GM18517 (cell line): ENCODE data around the gene VPS26B.
"Not testable (repeated sequence)": the region's sequence is repeated elsewhere in the genome, so short reads cannot be mapped to it uniquely, and the experiment has no call there.

ENCODE experiments used
- ATAC-seq: cut with Tn5 transposase; IDR thresholded peaks from one replicate; pipeline ENCODE4 v1.9.1; 2021; ENCODE audit warnings: mild to moderate bottlenecking, moderate library complexity; ENCODE audit not compliant: unreplicated experiment

Gene VPS26B

DNA sequence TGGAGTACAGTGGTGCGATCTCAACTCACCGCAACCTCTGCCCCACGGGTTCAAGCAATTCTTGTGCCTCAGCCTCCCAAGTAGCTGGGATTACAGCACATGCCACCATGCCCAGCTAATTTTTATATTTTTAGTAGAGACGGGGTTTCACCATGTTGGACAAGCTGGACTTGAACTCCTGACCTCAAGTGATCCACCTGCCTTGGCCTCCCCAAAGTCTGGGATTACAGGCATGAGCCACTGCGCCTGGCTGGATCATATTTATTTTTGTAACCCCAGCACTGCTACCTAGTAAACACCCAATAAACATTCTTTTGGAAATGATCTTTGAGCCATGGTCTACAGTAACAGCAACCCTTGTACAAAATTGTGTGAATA is 30.7 kb downstream of the VPS26B start:
- not testable (repeated sequence) for ATAC-seq

GRCh38 chr11:134257101-134257500 is 32.6 kb downstream of the VPS26B start:
- no peak for ATAC-seq

- ATAC-seq = no peak
Measured at GRCh38 chr11:134258577-134258976, 34.1 kb downstream of the VPS26B start.

DNA sequence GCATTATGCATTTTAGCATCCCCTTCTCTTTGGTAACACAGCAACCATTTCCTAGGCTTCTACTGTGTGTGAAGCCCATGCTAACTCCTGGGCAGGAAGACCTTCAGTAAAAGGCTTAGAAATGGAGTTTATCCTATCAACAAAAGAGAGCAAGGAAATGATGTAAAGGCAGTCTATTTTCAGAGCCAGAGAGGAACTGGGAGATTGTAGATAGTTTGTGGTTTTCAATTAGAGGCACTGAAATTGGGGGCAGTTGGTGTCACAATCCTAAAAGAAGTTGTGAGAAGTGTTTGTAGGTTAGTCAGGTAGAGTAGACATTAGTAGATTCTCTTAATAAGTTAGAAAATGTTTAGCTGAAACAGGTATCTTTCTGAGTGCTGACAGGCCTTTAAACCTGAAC is 36.0 kb downstream of the VPS26B start:
- no peak for ATAC-seq

DNA sequence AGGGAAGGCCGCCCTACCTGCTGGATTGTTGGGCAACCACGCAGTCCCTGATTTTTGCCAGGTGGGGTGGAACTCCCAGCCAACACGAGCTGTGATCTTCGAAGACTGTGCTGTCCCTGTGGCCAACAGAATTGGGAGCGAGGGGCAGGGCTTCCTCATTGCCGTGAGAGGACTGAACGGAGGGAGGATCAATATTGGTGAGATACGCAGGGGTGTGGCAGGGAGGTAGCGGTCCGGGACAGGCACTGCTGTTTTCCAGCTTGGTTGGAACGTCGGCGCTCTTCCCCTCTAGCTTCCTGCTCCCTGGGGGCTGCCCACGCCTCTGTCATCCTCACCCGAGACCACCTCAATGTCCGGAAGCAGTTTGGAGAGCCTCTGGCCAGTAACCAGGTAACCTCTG is 36.5 kb downstream of the VPS26B start:
- no peak for ATAC-seq

GRCh38 chr11:134261626-134262488 is 37.4 kb downstream of the VPS26B start:
- no peak for ATAC-seq

DNA sequence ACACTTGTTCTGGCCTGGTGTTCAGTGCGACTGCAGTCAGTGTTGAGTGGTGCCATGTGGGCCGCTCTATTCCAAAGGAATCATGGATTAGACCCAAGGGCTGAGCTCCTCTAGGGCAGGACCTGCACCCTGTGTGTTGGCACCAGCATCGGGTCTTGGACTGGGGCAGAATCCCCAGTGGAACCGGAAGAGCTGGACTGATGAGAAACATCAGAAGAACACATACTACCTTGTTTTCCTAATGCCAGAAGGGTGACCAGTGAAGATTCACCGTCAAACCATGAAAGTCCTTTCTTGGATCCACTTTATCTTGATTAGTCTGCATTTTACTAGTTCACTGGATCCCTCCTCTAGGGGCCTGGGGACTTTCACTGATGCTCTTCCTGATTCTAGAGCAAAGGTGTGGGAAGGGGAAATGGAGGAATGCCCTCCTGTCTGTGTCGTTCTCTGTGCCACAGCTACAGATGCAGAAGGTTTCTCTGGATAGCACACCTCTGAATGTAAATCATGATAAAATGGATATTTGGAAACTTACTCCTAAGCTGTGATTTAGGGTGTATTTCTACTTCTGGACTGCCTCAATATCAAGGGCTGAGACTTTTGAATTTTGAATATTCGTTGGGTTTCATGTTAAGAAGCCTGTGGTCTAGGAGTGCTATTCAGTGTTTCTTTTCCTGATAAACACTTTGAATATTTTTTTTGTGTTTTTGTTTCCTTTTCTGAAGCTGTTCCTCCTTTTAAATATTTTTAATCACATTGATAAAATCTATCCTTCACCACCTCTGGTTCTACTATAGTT is 40.7 kb downstream of the VPS26B start:
- no peak for ATAC-seq

DNA sequence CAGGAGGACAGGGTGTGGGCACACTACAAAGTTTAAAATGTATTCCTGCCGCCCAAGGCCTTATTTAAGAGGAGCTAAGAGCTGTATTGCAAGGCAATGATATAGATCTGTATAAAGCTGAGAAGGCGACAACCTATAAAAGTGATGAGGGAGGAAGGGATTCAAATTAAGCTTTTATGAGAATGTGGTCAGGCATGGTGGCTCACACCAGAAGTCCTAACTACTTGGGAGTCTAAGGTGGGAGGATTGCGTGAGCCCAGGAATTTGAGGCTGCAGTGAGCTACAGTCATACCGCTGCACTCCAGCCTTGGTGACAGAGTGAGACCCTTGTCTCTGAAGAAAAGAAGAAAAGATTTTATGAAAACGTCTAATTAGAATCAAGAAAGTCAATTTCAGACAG is 42.0 kb downstream of the VPS26B start:
- ATAC-seq = no peak

GRCh38 chr11:134266841-134267251 is 42.4 kb downstream of the VPS26B start:
- no peak for ATAC-seq

- ATAC-seq = no peak
Measured at GRCh38 chr11:134267461-134267860, 43.0 kb downstream of the VPS26B start.

- no peak for ATAC-seq
Measured at GRCh38 chr11:134267966-134268365, 43.5 kb downstream of the VPS26B start.

DNA sequence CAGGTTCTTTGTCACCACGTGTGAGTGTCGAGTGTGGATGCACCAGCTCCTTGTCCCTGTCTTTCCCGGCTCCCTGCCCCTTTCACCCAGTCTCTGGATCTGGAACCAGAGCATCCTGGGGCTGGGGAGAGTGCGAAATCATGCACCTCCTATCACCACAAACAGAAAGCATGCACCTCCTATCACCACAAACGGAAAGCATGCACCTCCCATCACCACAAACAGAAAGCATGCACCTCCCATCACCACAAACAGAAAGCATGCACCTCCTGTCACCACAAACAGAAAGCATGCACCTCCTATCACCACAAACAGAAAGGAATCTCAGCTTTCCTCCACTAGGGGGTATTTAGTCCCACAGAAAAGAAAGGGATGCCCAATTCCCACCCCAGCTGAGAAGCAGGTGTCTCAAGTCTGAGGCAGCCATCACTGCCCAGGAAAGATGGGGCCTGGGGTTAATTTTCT is 45.8 kb downstream of the VPS26B start:
- ATAC-seq = no peak

GRCh38 chr11:134271978-134272377 is 47.5 kb downstream of the VPS26B start:
- no peak for ATAC-seq

DNA sequence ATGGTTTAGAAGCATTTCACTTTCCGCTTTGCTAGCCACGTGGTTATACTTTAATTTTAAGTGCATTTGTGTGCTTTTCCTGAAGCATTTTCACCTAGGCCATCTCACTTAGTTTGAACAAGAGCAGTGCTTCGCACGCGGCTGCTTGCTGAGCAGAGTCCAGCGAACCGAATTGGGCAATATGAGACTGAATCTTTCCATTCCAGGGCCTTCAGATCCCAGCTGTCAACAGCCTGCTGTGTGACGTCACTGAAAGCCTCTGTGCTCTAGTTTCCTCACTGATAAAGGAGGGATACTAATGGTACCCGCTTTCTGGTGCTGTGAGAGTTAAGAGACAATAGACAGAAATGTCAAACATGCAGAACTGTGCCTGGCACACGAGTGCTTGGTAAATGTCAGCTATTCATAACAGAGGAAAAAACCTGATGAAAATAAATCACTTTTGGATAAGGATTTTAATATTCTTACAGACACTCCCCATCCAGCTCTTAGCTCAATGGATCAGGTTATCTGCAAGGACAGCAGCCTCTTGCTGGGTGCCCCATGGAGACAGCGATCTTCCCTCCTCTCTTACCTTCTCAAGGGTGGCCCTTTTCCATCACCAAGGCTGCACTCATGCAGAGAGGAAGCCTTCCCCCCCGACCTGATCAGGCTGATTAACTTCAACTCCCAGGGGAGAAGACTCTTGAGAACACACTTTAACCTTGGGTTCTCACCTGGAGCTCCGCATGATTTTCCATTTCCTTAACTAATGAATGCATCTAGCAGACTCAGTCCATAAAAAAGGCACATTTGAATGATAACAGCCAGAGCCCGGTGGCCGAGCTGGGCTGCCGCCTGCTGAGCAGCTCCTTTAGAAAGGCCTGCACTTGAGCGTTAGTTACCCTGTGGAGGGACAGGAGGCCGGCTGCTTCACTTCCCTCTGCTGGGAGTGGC is 48.2 kb downstream of the VPS26B start:
- ATAC-seq = no peak

DNA sequence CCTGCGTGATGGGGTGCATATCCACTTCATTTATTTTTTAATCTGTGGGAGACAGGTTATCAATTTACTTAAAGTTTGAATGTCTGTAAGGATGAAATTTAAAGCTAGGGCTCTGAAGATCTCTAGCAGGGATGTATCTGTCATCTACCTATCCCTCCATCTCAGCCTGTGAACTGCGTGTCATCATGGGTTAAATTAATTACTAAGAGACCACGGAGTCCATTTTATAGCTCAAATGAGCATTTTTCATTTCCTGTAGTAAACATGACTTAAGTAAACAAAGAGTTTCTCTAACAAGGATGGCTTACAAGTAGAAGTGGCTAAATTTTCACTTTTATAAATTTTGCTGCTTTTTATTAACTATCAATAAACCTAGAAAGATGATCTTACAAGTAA is 48.8 kb downstream of the VPS26B start:
- ATAC-seq = no peak

- ATAC-seq = no peak
Measured at GRCh38 chr11:134275188-134275533, 50.7 kb downstream of the VPS26B start.

GRCh38 chr11:134275534-134276395 is 51.3 kb downstream of the VPS26B start, which contains the start of gene GLB1L3:
Gene GLB1L3, plus strand, starts transcription at chr11:134276379. Its CDS starts 362 bp downstream, at chr11:134276741.
- ATAC-seq = no peak

DNA sequence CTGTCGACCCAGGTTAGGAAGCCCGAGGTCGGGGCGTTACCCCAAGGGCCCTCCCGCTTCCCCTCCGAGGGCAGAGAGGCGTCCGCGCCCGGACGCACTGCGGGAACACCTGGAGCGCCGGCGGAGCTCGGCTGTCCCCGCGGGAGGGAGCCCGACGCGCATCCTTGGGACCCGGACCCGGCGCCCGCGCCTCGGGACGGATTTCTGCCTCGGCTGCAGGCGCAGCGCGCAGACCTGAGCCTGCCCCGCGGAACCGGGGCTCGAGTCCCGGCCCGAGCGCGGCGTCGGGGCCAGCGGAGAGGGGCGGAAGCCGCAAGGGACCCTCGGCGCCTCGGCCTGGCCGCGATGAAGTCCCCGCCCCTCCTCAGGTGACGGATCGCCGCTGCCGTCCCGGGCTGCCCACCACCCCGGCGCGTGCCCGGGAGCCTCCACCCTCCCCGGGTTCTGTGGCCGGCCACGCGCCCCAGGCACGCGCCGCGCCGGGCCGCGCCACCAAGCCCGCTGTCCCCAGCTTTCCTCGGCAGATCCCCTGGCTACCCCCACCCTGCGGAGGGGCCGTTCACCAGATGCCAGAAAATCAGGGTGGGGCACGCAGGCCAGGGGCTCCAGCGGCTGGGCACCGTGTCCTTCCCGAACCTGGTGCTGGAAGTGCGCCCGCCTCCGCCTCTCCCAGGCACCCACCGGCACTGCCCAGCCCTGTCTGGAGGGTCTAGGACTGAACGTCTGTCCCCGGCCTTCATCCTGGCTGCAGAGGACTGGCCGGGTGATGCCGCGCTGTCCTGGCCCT is 52.1 kb downstream of the VPS26B start:
- ATAC-seq = no peak
